ENCODE data around the gene ARMC10. TPM values are rescaled to one million over a fixed set of nuclear protein-coding genes. Genes with fewer than 3 reads are reported as not detected.
"Not testable (repeated sequence)": the region's sequence is repeated elsewhere in the genome, so short reads cannot be mapped to it uniquely, and the experiment has no call there.

ARMC10 gene
- total and polyA plus RNA-seq, 2 donors (not counting 3 experiments of a cell fraction or from before 2014, with no cell fraction given), result 16.6 to 39.2 TPM

DNA sequence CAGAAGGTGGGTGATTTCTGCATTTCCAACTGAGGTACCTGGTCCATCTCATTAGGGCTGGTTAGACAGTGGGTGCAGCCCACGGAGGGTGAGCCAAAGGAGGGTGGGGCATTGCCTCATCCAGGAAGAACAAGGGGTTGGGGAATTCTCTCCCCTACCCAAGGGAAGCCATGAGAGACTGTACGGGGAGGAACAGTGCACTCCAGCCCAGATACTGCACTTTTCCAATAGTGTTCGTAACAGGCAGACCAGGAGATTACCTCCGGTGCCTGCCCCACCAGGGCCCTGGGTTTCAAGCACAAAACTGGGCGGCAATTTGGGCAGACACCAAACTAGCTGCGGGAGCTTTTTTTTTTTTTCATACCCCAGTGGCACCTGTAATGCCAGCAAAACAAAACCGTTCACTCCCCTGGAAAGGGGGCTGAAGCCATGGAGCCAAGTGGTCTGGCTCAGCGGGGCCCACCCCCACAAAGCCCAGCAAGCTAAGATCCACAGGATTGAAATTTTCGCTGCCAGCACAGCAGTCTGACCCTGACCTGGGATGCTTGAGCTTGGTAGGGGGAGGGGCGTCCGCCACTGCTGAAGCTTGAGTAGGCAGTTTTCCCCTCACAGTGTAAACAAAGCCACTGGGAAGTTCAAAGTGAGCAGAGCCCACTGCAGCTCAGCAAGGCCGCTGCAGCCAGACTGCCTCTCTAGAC, 31.2 kb downstream of the ARMC10 start:
- FAIRE-seq (no peak), DNase-seq (ENCODE audit: low read depth, low spot score) (no peak)
- Histone ChIP-seq H3K9me1 (replicated peaks; ENCODE audit: control insufficient read depth, extremely low read depth, insufficient read depth, low read length) (no peaks in the 10 kb centered on the region), H3K4me2 (ENCODE audit: insufficient read depth, low read length) (no peak overlapping the region), H3K9me3 (replicated peaks; ENCODE audit: control insufficient read depth, insufficient read depth, low read length) (no peaks in the 10 kb centered on the region), H3K36me3 (ENCODE audit: control insufficient read depth in 2 of 2, extremely low read depth in 1 of 2, insufficient read depth in 2 of 2, low read length in 2 of 2) (no peaks in the 10 kb centered on the region), H3K27ac (ENCODE audit: insufficient read depth, low read depth, low read length) (no peak overlapping the region), H3K27me3 (ENCODE audit: control insufficient read depth in 2 of 2, insufficient read depth in 2 of 2, low read length in 2 of 2) (no peaks in the 10 kb centered on the region), H3K79me2 (ENCODE audit: control insufficient read depth, insufficient read depth, low read length) (no peaks in the 10 kb centered on the region), H3K9ac (replicated peaks; ENCODE audit: extremely low read depth, insufficient read depth, low read length) (no peak overlapping the region), H3K4me3 (replicated peaks in 1 of 3; ENCODE audit: insufficient read depth in 1 of 3, low read depth in 1 of 3, low read length in 3 of 3) (no peak overlapping the region), H4K20me1 (replicated peaks; ENCODE audit: control insufficient read depth, extremely low read depth, insufficient read depth, low read length) (no peaks in the 10 kb centered on the region), H2AFZ (ENCODE audit: low read depth, low read length) (no peak overlapping the region), H3K4me1 (ENCODE audit: control insufficient read depth, extremely low read depth, insufficient read depth, low read length) (no peaks in the 10 kb centered on the region)
- no TSS peak for BruUV-seq (replicated peaks)
- TF ChIP-seq GATA2 (IDR thresholded peaks at IDR 0.05; ENCODE audit: insufficient read depth, insufficient read length, low read depth, low read length) (no peak), JUN (IDR thresholded peaks at IDR 0.05; ENCODE audit: borderline replicate concordance, insufficient read depth, insufficient read length, low read depth) (no peak), POLR2AphosphoS5 (IDR thresholded peaks at IDR 0.05; ENCODE audit: insufficient read depth, low read depth, low read length) (no peak), MYC (IDR thresholded peaks at IDR 0.05; ENCODE audit: low read depth, low read length) (no peak)
- ChIA-PET POLR2A (no interaction called here), CTCF (interaction anchor here (1.5 kb wide), 1 partner anchor 32 kb away, joined by 3 read pairs; the partner anchor contains the start of genes ARMC10 and FBXL13)
- intact Hi-C loops (cut with micrococcal nuclease) (no loop called here), dilution Hi-C loops (cut with MboI; ENCODE audit: extremely low pct_ligation_motif_present, low sequenced_read_pairs) (no loop called here)

DNA sequence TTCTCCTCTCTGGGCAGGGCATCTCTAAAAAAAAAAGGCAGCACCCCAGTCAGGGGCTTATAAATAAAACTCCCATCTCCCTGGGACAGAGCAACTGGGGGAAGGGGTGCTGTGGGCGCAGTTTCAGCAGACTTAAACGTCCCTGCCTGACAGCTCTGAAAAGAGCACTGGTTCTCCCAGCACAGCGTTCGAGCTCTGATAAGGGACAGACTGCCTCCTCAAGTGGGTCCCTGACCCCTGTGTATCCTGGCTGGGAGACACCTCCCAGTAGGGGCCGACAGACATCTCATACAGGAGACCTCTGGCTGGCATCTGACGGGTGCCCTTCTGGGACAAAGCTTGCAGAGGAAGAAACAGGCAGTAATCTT, 31.7 kb downstream of the ARMC10 start:
- DNase-seq (ENCODE audit: low read depth, low spot score); BruUV-seq (replicated peaks); H3K4me2 ChIP-seq (ENCODE audit: insufficient read depth, low read length); H3K27ac ChIP-seq (ENCODE audit: insufficient read depth, low read depth, low read length); H3K4me1 ChIP-seq (ENCODE audit: control insufficient read depth, extremely low read depth, insufficient read depth, low read length); dilution Hi-C loops (cut with MboI; ENCODE audit: extremely low pct_ligation_motif_present, low sequenced_read_pairs); H2AFZ ChIP-seq (ENCODE audit: low read depth, low read length); H3K9me3 ChIP-seq (replicated peaks; ENCODE audit: control insufficient read depth, insufficient read depth, low read length); H3K9ac ChIP-seq (replicated peaks; ENCODE audit: extremely low read depth, insufficient read depth, low read length); FAIRE-seq; H3K27me3 ChIP-seq (ENCODE audit: control insufficient read depth in 2 of 2, insufficient read depth in 2 of 2, low read length in 2 of 2); POLR2A ChIA-PET; H4K20me1 ChIP-seq (replicated peaks; ENCODE audit: control insufficient read depth, extremely low read depth, insufficient read depth, low read length); H3K9me1 ChIP-seq (replicated peaks; ENCODE audit: control insufficient read depth, extremely low read depth, insufficient read depth, low read length); H3K4me3 ChIP-seq (replicated peaks in 1 of 3; ENCODE audit: insufficient read depth in 1 of 3, low read depth in 1 of 3, low read length in 3 of 3); H3K79me2 ChIP-seq (ENCODE audit: control insufficient read depth, insufficient read depth, low read length); intact Hi-C loops (cut with micrococcal nuclease); H3K36me3 ChIP-seq (ENCODE audit: control insufficient read depth in 2 of 2, extremely low read depth in 1 of 2, insufficient read depth in 2 of 2, low read length in 2 of 2): not testable (repeated sequence)
- CTCF ChIA-PET, result interaction anchor here (1.5 kb wide), 1 partner anchor 32 kb away, joined by 3 read pairs; the partner anchor contains the start of genes ARMC10 and FBXL13

Measured in endothelial cell of umbilical vein (primary cell).